ENCODE results near the gene ATP6V0C.

GRCh38 chr16:2481676-2482075, 32.1 kb upstream of the ATP6V0C start:
- TF ChIP-seq, protein P1, sequence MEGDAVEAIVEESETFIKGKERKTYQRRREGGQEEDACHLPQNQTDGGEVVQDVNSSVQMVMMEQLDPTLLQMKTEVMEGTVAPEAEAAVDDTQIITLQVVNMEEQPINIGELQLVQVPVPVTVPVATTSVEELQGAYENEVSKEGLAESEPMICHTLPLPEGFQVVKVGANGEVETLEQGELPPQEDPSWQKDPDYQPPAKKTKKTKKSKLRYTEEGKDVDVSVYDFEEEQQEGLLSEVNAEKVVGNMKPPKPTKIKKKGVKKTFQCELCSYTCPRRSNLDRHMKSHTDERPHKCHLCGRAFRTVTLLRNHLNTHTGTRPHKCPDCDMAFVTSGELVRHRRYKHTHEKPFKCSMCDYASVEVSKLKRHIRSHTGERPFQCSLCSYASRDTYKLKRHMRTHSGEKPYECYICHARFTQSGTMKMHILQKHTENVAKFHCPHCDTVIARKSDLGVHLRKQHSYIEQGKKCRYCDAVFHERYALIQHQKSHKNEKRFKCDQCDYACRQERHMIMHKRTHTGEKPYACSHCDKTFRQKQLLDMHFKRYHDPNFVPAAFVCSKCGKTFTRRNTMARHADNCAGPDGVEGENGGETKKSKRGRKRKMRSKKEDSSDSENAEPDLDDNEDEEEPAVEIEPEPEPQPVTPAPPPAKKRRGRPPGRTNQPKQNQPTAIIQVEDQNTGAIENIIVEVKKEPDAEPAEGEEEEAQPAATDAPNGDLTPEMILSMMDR (IDR thresholded peaks at IDR 0.05): no peak
- TF ChIP-seq, protein P2, sequence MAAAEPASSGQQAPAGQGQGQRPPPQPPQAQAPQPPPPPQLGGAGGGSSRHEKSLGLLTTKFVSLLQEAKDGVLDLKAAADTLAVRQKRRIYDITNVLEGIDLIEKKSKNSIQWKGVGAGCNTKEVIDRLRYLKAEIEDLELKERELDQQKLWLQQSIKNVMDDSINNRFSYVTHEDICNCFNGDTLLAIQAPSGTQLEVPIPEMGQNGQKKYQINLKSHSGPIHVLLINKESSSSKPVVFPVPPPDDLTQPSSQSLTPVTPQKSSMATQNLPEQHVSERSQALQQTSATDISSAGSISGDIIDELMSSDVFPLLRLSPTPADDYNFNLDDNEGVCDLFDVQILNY (CRISPR knock-in tag; IDR thresholded peaks at IDR 0.05): no peak
- no peak for TF ChIP-seq RELA (CRISPR knock-in tag; IDR thresholded peaks at IDR 0.05; ENCODE audit: borderline replicate concordance)
- TF ChIP-seq MAX (CRISPR knock-in tag; IDR thresholded peaks at IDR 0.05): no peak
- TF ChIP-seq RORB (CRISPR knock-in tag; IDR thresholded peaks at IDR 0.05): no peak
- TF ChIP-seq SP1 (CRISPR knock-in tag; conservative IDR thresholded peaks at IDR 0.05): no peak
- no peak for TF ChIP-seq ZNF512 (CRISPR knock-in tag; IDR thresholded peaks at IDR 0.05; ENCODE audit: borderline replicate concordance)
- TF ChIP-seq TP53 (CRISPR knock-in tag; IDR thresholded peaks at IDR 0.05): no peak
- no peak for TF ChIP-seq ELF4 (CRISPR knock-in tag; IDR thresholded peaks at IDR 0.05; ENCODE audit: low read depth)
- no peak for TF ChIP-seq ATF1 (CRISPR knock-in tag; IDR thresholded peaks at IDR 0.05)
- TF ChIP-seq ZNF138 (CRISPR knock-in tag; conservative IDR thresholded peaks at IDR 0.05): no peak
- TF ChIP-seq JUN (CRISPR knock-in tag; IDR thresholded peaks at IDR 0.05): no peak
- no peak for TF ChIP-seq ZNF396 (CRISPR knock-in tag; IDR thresholded peaks at IDR 0.05; ENCODE audit: borderline replicate concordance)
